Lower lobe of right lung (tissue), 2 donors: ENCODE results near the gene ENOX2. TPM values are rescaled to one million over a fixed set of nuclear protein-coding genes. Genes with fewer than 3 reads are reported as not detected.

Experiments
- ATAC-seq, 2 donors: fragments of 200-7000 bp; cut with Tn5 transposase; one replicate each; pipeline ENCODE4 v1.9.1; 2020 to 2022; ENCODE audit warnings: mild to moderate bottlenecking in 2 of 2, moderate library complexity in 2 of 2
- DNase-seq: peaks from one replicate; pipeline ENCODE4 v3.0.0-alpha.2; 2020
- H3K27ac ChIP-seq: fragments of 200-600 bp; one replicate; pipeline ENCODE4 v1.8.0; 2022
- H3K27me3 ChIP-seq: fragments of 200-600 bp; one replicate; pipeline ENCODE4 v1.8.0; 2022; ENCODE audit warnings: low read depth
- H3K36me3 ChIP-seq: fragments of 200-600 bp; one replicate; pipeline ENCODE4 v1.8.0; 2022; ENCODE audit warnings: mild to moderate bottlenecking
- H3K4me1 ChIP-seq: fragments of 200-600 bp; one replicate; pipeline ENCODE4 v1.8.0; 2022
- H3K4me3 ChIP-seq: fragments of 200-600 bp; one replicate; pipeline ENCODE4 v1.8.0; 2022; ENCODE audit warnings: mild to moderate bottlenecking
- H3K9me3 ChIP-seq: fragments of 200-600 bp; one replicate; pipeline ENCODE4 v1.8.0; 2022
- intact Hi-C: fragments of 100-400 bp; cut with DNase I; formaldehyde crosslinking; loops from one replicate; pipeline ENCODE4 v1.11.0; 2022
- total RNA-seq: library from RNA; stranded (reverse); fragmentation: NEBNext Ultra II Directional; extraction: Animal tissue kit (Norgen Biotek cat#: 25700); gene quantifications from one replicate; pipeline ENCODE4 v1.2.1, GENCODE V29; 2021
- TF ChIP-seq, protein P1 (sequence below): fragments of 200-600 bp; IDR thresholded peaks from one replicate; pipeline ENCODE4 v1.8.0; 2022; ENCODE audit warnings: antibody characterized with exemption, mild to moderate bottlenecking
- donor health status: DM: no; HTN: yes; CAD: no; lungs with severe emphysema.

ENOX2 gene
- total RNA-seq, 1 donor from 2014 or later, result 16.8 TPM

DNA sequence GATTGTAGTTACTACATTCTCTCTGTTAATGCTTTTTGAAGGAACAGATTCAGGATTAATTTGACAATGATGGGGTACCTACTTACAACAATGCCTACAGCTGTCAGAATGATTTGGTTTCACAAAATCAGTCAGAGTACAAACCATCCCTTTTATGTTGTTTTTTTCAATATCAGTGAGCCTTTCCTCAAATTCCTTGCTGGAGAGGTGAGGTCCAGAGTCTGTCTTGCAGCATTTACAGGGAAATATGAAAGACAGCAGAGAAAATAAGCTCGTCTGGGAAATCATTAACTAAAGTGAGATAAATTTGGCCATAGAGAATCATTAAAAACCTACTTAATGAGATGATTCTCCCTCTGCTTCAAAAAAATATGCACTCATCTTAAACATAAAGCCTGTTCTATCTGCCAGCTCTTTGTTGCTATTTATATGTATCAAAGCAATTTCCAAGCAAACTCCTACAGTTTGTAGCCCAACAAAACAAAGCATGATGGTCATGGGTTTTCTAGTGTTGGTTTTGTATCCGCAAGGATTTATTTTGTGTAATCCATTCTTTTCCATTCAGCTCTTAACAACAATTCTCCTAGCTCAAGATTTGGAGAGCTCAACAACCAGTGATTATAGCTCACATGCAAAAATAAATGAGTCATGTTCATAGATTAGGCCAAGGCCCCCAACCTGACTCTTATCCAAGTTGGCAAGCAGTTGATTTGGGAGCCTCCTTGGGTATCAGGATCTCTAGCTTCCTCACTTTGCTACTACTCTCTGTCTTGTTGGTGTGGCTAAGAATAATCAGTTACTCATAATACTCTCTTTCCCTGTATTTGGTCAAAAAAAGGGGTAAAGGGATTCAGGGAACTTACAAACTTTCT, 222.6 kb downstream of the ENOX2 start:
- ATAC-seq (no peak), DNase-seq (no peak)
- H3K9me3 ChIP-seq, result no peaks in the 10 kb centered on the region
- H3K27ac ChIP-seq, result no peak overlapping the region
- no peaks in the 10 kb centered on the region for H3K36me3 ChIP-seq
- TF ChIP-seq, protein P1, sequence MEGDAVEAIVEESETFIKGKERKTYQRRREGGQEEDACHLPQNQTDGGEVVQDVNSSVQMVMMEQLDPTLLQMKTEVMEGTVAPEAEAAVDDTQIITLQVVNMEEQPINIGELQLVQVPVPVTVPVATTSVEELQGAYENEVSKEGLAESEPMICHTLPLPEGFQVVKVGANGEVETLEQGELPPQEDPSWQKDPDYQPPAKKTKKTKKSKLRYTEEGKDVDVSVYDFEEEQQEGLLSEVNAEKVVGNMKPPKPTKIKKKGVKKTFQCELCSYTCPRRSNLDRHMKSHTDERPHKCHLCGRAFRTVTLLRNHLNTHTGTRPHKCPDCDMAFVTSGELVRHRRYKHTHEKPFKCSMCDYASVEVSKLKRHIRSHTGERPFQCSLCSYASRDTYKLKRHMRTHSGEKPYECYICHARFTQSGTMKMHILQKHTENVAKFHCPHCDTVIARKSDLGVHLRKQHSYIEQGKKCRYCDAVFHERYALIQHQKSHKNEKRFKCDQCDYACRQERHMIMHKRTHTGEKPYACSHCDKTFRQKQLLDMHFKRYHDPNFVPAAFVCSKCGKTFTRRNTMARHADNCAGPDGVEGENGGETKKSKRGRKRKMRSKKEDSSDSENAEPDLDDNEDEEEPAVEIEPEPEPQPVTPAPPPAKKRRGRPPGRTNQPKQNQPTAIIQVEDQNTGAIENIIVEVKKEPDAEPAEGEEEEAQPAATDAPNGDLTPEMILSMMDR, result no peak
- H3K27me3 ChIP-seq, result no peaks in the 10 kb centered on the region
- H3K4me3 ChIP-seq, result no peak overlapping the region
- intact Hi-C loops, result no loop called here
- no peaks in the 10 kb centered on the region for H3K4me1 ChIP-seq

DNA sequence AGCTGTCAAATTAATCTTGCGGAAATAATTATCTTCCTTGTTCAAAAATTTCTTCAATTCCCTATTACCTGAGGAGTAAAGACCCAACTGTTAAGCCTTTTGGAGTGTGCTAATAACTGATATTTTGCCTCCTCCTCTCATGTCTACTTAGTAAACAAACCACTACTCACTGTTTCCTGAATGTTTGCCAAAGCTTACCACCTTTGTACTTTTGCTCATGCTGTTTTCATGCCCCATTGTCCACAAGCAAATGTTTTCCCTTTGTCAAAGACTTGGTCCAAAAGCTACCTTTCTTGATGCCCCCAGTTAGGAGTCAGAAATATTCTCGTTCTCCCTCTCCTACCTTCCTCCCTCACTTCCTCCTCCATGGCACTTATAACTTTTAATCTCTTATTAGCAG, 226.1 kb downstream of the ENOX2 start:
- no peaks in the 10 kb centered on the region for H3K4me1 ChIP-seq
- TF ChIP-seq, protein P1, result no peak

DNA sequence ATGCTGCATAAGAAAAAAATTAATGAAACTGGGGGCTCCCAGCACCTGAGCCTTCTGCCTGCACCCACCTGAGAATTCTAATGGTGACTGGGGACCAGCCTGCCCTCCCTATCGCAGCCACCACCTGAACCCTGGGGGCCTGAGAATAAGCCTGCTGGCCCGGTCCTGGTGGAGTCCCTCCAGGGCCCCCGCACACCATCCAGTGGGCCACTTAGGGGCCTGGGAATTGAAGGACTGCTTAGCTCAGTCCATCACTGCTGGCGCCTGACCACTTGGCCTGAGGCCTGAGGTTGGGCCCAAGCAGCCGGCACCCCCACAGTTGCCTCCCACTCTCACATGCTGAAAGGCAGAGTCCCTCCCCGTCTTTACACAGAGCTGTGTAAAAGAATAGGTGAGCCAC, 230.8 kb downstream of the ENOX2 start:
- DNase-seq, result no peak
- Histone ChIP-seq H3K27me3 (no peaks in the 10 kb centered on the region), H3K4me1 (no peaks in the 10 kb centered on the region), H3K4me3 (no peak overlapping the region), H3K9me3 (no peaks in the 10 kb centered on the region), H3K27ac (no peak overlapping the region), H3K36me3 (no peaks in the 10 kb centered on the region)
- intact Hi-C loops, result no loop called here
- no peak for ATAC-seq
- TF ChIP-seq, protein P1, result no peak

More for the DNA sequence above, 226.1 kb downstream of the ENOX2 start:
- DNase-seq, result no peak
- no peak overlapping the region for H3K4me3 ChIP-seq
- H3K9me3 ChIP-seq, result no peaks in the 10 kb centered on the region
- H3K27me3 ChIP-seq, result no peaks in the 10 kb centered on the region
- intact Hi-C loops, result no loop called here
- no peak for ATAC-seq
- H3K36me3 ChIP-seq, result no peaks in the 10 kb centered on the region
- no peak overlapping the region for H3K27ac ChIP-seq

DNA sequence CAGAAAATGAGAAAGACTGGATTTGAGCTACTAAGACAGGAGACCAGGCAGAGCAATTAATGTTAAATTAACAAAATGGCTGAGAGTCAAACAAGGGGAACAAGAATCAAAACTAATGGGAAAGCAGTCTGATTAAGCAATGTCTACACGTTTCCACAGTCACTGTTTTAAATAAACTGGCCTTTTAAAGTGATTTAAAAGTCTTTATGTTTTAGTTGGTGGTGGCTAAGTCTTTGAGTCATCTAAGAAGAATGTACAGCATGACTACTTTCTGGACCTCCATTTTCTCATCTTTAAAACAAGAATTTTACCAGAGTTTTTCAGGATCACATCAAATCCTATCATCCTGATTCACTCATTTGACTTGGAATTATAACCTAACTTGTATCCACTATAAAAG, 233.8 kb downstream of the ENOX2 start:
- Histone ChIP-seq H3K9me3 (no peaks in the 10 kb centered on the region), H3K27ac (no peak overlapping the region), H3K4me1 (no peaks in the 10 kb centered on the region), H3K4me3 (no peak overlapping the region), H3K36me3 (no peaks in the 10 kb centered on the region), H3K27me3 (no peaks in the 10 kb centered on the region)
- DNase-seq (no peak), ATAC-seq (no peak)
- TF ChIP-seq, protein P1, result no peak
- intact Hi-C loops, result no loop called here

DNA sequence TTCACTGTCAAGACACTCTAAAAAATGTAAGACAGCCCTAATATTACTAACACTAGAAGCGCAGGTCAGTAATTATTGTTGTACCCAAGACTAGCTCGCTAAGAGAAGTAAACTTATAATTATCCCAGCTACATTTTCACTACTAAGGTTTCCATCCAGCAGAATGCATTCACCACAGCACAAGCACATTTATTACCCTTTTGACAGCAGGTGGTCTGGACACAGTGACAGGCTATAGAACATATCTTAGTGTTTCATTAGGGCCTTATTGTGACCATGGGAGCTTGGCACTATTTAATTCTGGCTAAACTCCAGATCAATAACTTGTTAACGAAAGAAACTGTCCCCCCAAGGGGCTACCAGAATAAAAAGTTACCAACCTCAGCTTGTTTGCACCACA, 237.7 kb downstream of the ENOX2 start:
- TF ChIP-seq, protein P1, result no peak
- H3K4me3 ChIP-seq, result no peak overlapping the region
- no peak overlapping the region for H3K27ac ChIP-seq
- no peaks in the 10 kb centered on the region for H3K27me3 ChIP-seq
- H3K36me3 ChIP-seq, result no peaks in the 10 kb centered on the region
- DNase-seq (no peak), ATAC-seq (no peak)
- no peaks in the 10 kb centered on the region for H3K4me1 ChIP-seq
- intact Hi-C loops, result no loop called here
- H3K9me3 ChIP-seq, result no peaks in the 10 kb centered on the region
